Keratinocyte (primary cell): Measurements from ENCODE around the gene ARL6IP4. TPM values are rescaled to one million over a fixed set of nuclear protein-coding genes. Genes with fewer than 3 reads are reported as not detected.

Experiments
- DNase-seq: peaks from one replicate; pipeline ENCODE4 v3.0.0-alpha.2; 2011; ENCODE audit warnings: low read depth, missing footprints, low spot score
- FAIRE-seq: peaks from 2 replicates; lab custom pipeline; 2011; peaks lifted over from hg19 to GRCh38; lab: Jason Lieb, UNC
- H2AFZ ChIP-seq: 2 replicates; pipeline ENCODE4 v1.6.0; 2012; ENCODE audit warnings: low read length, control low read depth, inconsistent platforms; ENCODE audit not compliant: control insufficient read depth
- H3K27ac ChIP-seq: 2 replicates; pipeline ENCODE4 v1.5.1; 2011; ENCODE audit warnings: low read length; ENCODE audit not compliant: control insufficient read depth, insufficient read depth
- H3K27me3 ChIP-seq: 3 replicates; pipeline ENCODE4 v1.6.0; 2011; ENCODE audit warnings: low read length; ENCODE audit not compliant: control insufficient read depth, insufficient read depth; ENCODE audit errors: extremely low read depth
- H3K36me3 ChIP-seq, 2 experiments: 2 replicates in 1 of 2; 3 replicates in 1 of 2; pipeline ENCODE4 v1.5.1; 2011; ENCODE audit warnings: low read length in 2 of 2, mild to moderate bottlenecking in 1 of 2; ENCODE audit not compliant: control insufficient read depth in 2 of 2, insufficient read depth in 2 of 2; ENCODE audit errors: extremely low read depth in 1 of 2
- H3K4me1 ChIP-seq: 3 replicates; pipeline ENCODE4 v1.5.1; 2011; ENCODE audit warnings: low read length; ENCODE audit not compliant: control insufficient read depth, insufficient read depth; ENCODE audit errors: extremely low read depth
- H3K4me2 ChIP-seq: 3 replicates; pipeline ENCODE4 v1.6.0; 2011; ENCODE audit warnings: low read depth, low read length; ENCODE audit not compliant: control insufficient read depth, insufficient read depth; ENCODE audit errors: extremely low read depth
- H3K4me3 ChIP-seq, 3 experiments: fragments of 200-600 bp in 1 of 3; sonication (generic) in 1 of 3; 2 replicates in 2 of 3; 3 replicates in 1 of 3; pipeline ENCODE4 v1.5.1; 2011 to 2016; ENCODE audit warnings: low read length in 3 of 3, mild to moderate bottlenecking in 3 of 3, control low read depth in 2 of 3, inconsistent platforms in 1 of 3, low read depth in 1 of 3, mixed read lengths in 1 of 3, mixed run types in 1 of 3, moderate library complexity in 1 of 3; ENCODE audit not compliant: control insufficient read depth in 2 of 3, insufficient read depth in 2 of 3; ENCODE audit errors: extremely low read depth in 1 of 3
- H3K79me2 ChIP-seq: 2 replicates; pipeline ENCODE4 v1.6.0; 2012; ENCODE audit warnings: low read length; ENCODE audit not compliant: control insufficient read depth, insufficient read depth
- H3K9ac ChIP-seq: 3 replicates; pipeline ENCODE4 v1.6.0; 2011; ENCODE audit warnings: low read length; ENCODE audit not compliant: control insufficient read depth, insufficient read depth; ENCODE audit errors: extremely low read depth
- H3K9me1 ChIP-seq: 3 replicates; pipeline ENCODE4 v1.6.0; 2011; ENCODE audit warnings: low read length; ENCODE audit not compliant: control insufficient read depth, insufficient read depth; ENCODE audit errors: extremely low read depth
- H3K9me3 ChIP-seq: 2 replicates; pipeline ENCODE4 v1.5.1; 2012; ENCODE audit warnings: low read depth, low read length; ENCODE audit not compliant: control insufficient read depth
- H4K20me1 ChIP-seq: 3 replicates; pipeline ENCODE4 v1.6.0; 2011; ENCODE audit warnings: low read length; ENCODE audit not compliant: control insufficient read depth, insufficient read depth; ENCODE audit errors: extremely low read depth
- CTCF ChIP-seq, 3 experiments: IDR thresholded peaks in 1 of 3; conservative IDR thresholded peaks in 1 of 3; optimal IDR thresholded peaks in 1 of 3; 2 replicates in 2 of 3; 3 replicates in 1 of 3; pipeline versions ENCODE3 to v1.5.1; 2011; ENCODE audit warnings: low read length in 3 of 3, mild to moderate bottlenecking in 3 of 3, moderate library complexity in 2 of 3, control low read depth in 1 of 3, inconsistent platforms in 1 of 3; ENCODE audit not compliant: insufficient read depth in 2 of 3; ENCODE audit errors: extremely low read depth in 1 of 3
- EZH2 ChIP-seq: IDR thresholded peaks from one replicate; pipeline ENCODE4 v1.6.1; 2012; ENCODE audit warnings: inconsistent platforms, mild to moderate bottlenecking, low read length, moderate library complexity
- dilution Hi-C: fragments of 300-500 bp; cut with MboI; formaldehyde crosslinking; loops from one replicate; pipeline ENCODE4 v1.7.0; 2020; ENCODE audit warnings: low sequenced_read_pairs; ENCODE audit not compliant: extremely low pct_ligation_motif_present
- polyA plus RNA-seq, 5 experiments: library from polyadenylated mRNA; depleted of rRNA in 3 of 5; stranded (reverse) in 3 of 5; stranded (forward) in 1 of 5; unstranded in 1 of 5; fragments of >200 nt; gene quantifications; 1 replicate in 1 of 5; 2 replicates in 3 of 5; 3 replicates in 1 of 5; pipeline versions ENCODE4 v1.2.1 to v1.2.3, GENCODE V29; 2011 to 2012; ENCODE audit warnings: missing spikeins in 2 of 5, low read depth in 1 of 5, low replicate concordance in 1 of 5

Gene ARL6IP4
- polyA plus RNA-seq, 1 donor (not counting 4 experiments of a cell fraction or from before 2014, with no cell fraction given), result 144 TPM

- dilution Hi-C loops, result no loop called here
- Histone ChIP-seq H3K9ac (no peak overlapping the region), H3K9me1 (no peaks in the 10 kb centered on the region), H3K4me2 (no peak overlapping the region), H3K36me3 (peaks cover under 1 to 7% of the 10 kb centered on the region in 2 experiments), H3K4me3 (no peak overlapping the region), H3K4me1 (peaks cover 10% of the 10 kb centered on the region), H2AFZ (no peak overlapping the region), H3K27ac (no peak overlapping the region), H3K9me3 (no peaks in the 10 kb centered on the region), H3K27me3 (no peaks in the 10 kb centered on the region), H4K20me1 (no peaks in the 10 kb centered on the region), H3K79me2 (no peaks in the 10 kb centered on the region)
- DNase-seq (no peak), FAIRE-seq (no peak)
- no peak for TF ChIP-seq EZH2
- TF ChIP-seq CTCF (optimal IDR thresholded peaks at IDR 0.05 in 1 of 3, IDR thresholded peaks at IDR 0.05 in 1 of 3, conservative IDR thresholded peaks at IDR 0.05 in 1 of 3; ENCODE audit: extremely low read depth in 1 of 3, insufficient read depth in 2 of 3, low read length in 3 of 3), result no peak
Measured at GRCh38 chr12:122955156-122955555, 25.3 kb upstream of the ARL6IP4 start.

DNA sequence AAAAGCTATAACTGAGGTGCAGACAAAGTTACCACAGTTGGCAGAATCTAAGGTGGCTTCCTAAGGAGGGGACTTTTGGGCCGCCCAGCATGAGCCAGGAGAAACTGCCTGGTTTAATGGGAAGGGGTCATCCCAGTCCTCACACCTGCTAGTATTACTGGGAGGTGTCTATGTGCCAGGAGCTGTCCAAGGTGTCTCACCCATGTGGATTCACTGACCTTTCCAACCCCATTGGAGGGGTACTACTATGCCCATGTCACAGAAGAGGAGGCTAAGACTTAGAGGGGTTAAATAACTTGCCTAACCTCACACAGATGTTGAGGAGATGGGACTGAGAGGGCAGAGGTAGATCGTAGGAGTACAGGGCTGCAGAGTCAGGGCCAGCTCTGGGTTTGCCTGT lies 24.4 kb upstream of the ARL6IP4 start:
- Histone ChIP-seq H3K27me3 (no peaks in the 10 kb centered on the region), H3K27ac (no peak overlapping the region), H3K79me2 (no peaks in the 10 kb centered on the region), H3K9me1 (no peaks in the 10 kb centered on the region), H3K4me3 (no peak overlapping the region), H3K4me2 (no peak overlapping the region), H3K9ac (no peak overlapping the region), H3K4me1 (peaks cover 9% of the 10 kb centered on the region), H3K9me3 (no peaks in the 10 kb centered on the region), H4K20me1 (no peaks in the 10 kb centered on the region), H2AFZ (no peak overlapping the region), H3K36me3 (peaks cover 5 to 7% of the 10 kb centered on the region in 2 experiments)
- dilution Hi-C loops, result no loop called here
- FAIRE-seq (no peak), DNase-seq (no peak)
- TF ChIP-seq EZH2 (no peak), CTCF (optimal IDR thresholded peaks at IDR 0.05 in 1 of 3, IDR thresholded peaks at IDR 0.05 in 1 of 3, conservative IDR thresholded peaks at IDR 0.05 in 1 of 3; ENCODE audit: extremely low read depth in 1 of 3, insufficient read depth in 2 of 3, low read length in 3 of 3) (no peak)
